Mesenchymal stem cell (in vitro differentiated cells and primary cell): ENCODE measurements around the gene SNAP47.
"Not testable (repeated sequence)": the region's sequence is repeated elsewhere in the genome, so short reads cannot be mapped to it uniquely, and the experiment has no call there.

Experiments used
- DNase-seq: peaks from one replicate; pipeline ENCODE4 v3.0.0-alpha.2; 2013
- H2AFZ ChIP-seq: one replicate; pipeline ENCODE4 v1.6.1; 2013; ENCODE audit warnings: low read depth, mild to moderate bottlenecking, control low read depth, inconsistent platforms, low read length, moderate library complexity
- H2AK5ac ChIP-seq: 2 replicates; pipeline ENCODE4 v1.6.1; 2013; ENCODE audit warnings: low read length, moderate library complexity, mild to moderate bottlenecking, inconsistent platforms; ENCODE audit not compliant: severe bottlenecking
- H2BK120ac ChIP-seq: one replicate; pipeline ENCODE4 v1.6.1; 2013; ENCODE audit warnings: low read depth, mild to moderate bottlenecking, inconsistent platforms, low read length, moderate library complexity
- H2BK12ac ChIP-seq, 2 experiments: one replicate each; pipeline ENCODE4 v1.6.1; 2013; ENCODE audit warnings: inconsistent platforms in 2 of 2, low read length in 2 of 2, mild to moderate bottlenecking in 2 of 2, moderate library complexity in 2 of 2, control low read depth in 1 of 2
- H2BK15ac ChIP-seq: one replicate; pipeline ENCODE4 v1.6.1; 2013; ENCODE audit warnings: mild to moderate bottlenecking, low read depth, inconsistent platforms; ENCODE audit not compliant: poor library complexity, severe bottlenecking
- H2BK5ac ChIP-seq: 2 replicates; pipeline ENCODE4 v1.6.1; 2013; ENCODE audit warnings: low read depth, mild to moderate bottlenecking, low read length, control low read depth, inconsistent platforms; ENCODE audit not compliant: poor library complexity, severe bottlenecking
- H3K14ac ChIP-seq, 2 experiments: one replicate each; pipeline ENCODE4 v1.6.1; 2013; ENCODE audit warnings: inconsistent platforms in 2 of 2, low read length in 2 of 2, control low read depth in 1 of 2, mild to moderate bottlenecking in 1 of 2, moderate library complexity in 1 of 2
- H3K18ac ChIP-seq, 2 experiments: one replicate each; pipeline ENCODE4 v1.6.1; 2013; ENCODE audit warnings: inconsistent platforms in 2 of 2, low read length in 2 of 2, control low read depth in 1 of 2, low read depth in 1 of 2, mild to moderate bottlenecking in 1 of 2
- H3K23ac ChIP-seq, 2 experiments: one replicate each; pipeline ENCODE4 v1.6.1; 2013; ENCODE audit warnings: inconsistent platforms in 2 of 2, low read length in 2 of 2, mild to moderate bottlenecking in 2 of 2, moderate library complexity in 2 of 2, control low read depth in 1 of 2
- H3K27ac ChIP-seq: 2 replicates; pipeline ENCODE4 v1.5.1; 2013; ENCODE audit warnings: mild to moderate bottlenecking, moderate library complexity, low read length, control low read depth, inconsistent platforms; ENCODE audit not compliant: poor library complexity, severe bottlenecking
- H3K27me3 ChIP-seq, 2 experiments: 2 replicates each; pipeline versions ENCODE4 v1.6.1 to v1.7.0; 2013; ENCODE audit warnings: low read length in 2 of 2, mild to moderate bottlenecking in 2 of 2, moderate library complexity in 2 of 2, control low read depth in 1 of 2, inconsistent platforms in 1 of 2; ENCODE audit not compliant: control insufficient read depth in 1 of 2, insufficient read depth in 1 of 2
- H3K36me3 ChIP-seq, 2 experiments: 2 replicates each; pipeline versions ENCODE4 v1.6.1 to v1.7.0; 2013; ENCODE audit warnings: low read length in 2 of 2, control low read depth in 1 of 2, inconsistent platforms in 1 of 2, low read depth in 1 of 2, mild to moderate bottlenecking in 1 of 2; ENCODE audit not compliant: insufficient read depth in 2 of 2, control insufficient read depth in 1 of 2
- H3K4ac ChIP-seq, 2 experiments: one replicate each; pipeline ENCODE4 v1.6.1; 2013; ENCODE audit warnings: inconsistent platforms in 2 of 2, low read length in 2 of 2, mild to moderate bottlenecking in 2 of 2, moderate library complexity in 2 of 2, control low read depth in 1 of 2, low read depth in 1 of 2
- H3K4me1 ChIP-seq: 2 replicates; pipeline ENCODE4 v1.6.1; 2013; ENCODE audit warnings: low read depth, low read length, control low read depth; ENCODE audit not compliant: control insufficient read depth, insufficient read depth
- H3K4me2 ChIP-seq: 2 replicates; pipeline ENCODE4 v1.6.1; 2013; ENCODE audit warnings: low read length, mild to moderate bottlenecking, inconsistent platforms; ENCODE audit not compliant: poor library complexity, severe bottlenecking
- H3K4me3 ChIP-seq, 2 experiments: 2 replicates each; pipeline versions ENCODE4 v1.5.1 to v1.7.0; 2013; ENCODE audit warnings: low read length in 2 of 2, mild to moderate bottlenecking in 2 of 2, control low read depth in 1 of 2, low read depth in 1 of 2; ENCODE audit not compliant: insufficient read depth in 1 of 2
- H3K79me1 ChIP-seq: replicated peaks from 2 replicates; pipeline ENCODE4 v1.6.1; 2013; ENCODE audit warnings: mild to moderate bottlenecking, control low read depth, low read length, inconsistent platforms; ENCODE audit not compliant: poor library complexity, severe bottlenecking
- H3K9ac ChIP-seq: 2 replicates; pipeline ENCODE4 v1.7.0; 2013; ENCODE audit warnings: mild to moderate bottlenecking, low read length, moderate library complexity
- H3K9me3 ChIP-seq: 2 replicates; pipeline ENCODE4 v1.7.0; 2013; ENCODE audit warnings: mild to moderate bottlenecking, low read length; ENCODE audit not compliant: control insufficient read depth
- H4K8ac ChIP-seq: one replicate; pipeline ENCODE4 v1.6.1; 2013; ENCODE audit warnings: inconsistent platforms, mild to moderate bottlenecking, low read length, moderate library complexity
- H4K91ac ChIP-seq: one replicate; pipeline ENCODE4 v1.6.1; 2013; ENCODE audit warnings: mild to moderate bottlenecking, low read length, inconsistent platforms
- WGBS: methylation state at CpG from one replicate; pipeline ENCODE4 v1.1.7; 2013; ENCODE audit warnings: mixed read lengths; 5-methylcytosine and 5-hydroxymethylcytosine counted together

Gene SNAP47

GRCh38 chr1:227707846-227708245 is 27.4 kb upstream of the SNAP47 start:
- H3K36me3 ChIP-seq, result no peaks in the 10 kb centered on the region
- no peaks in the 10 kb centered on the region for H3K4me1 ChIP-seq
- 65% methylated on average over 1 of the region's 1 CpG for WGBS
- no peak overlapping the region for H2BK15ac ChIP-seq
- no peak overlapping the region for H4K91ac ChIP-seq
- no peak overlapping the region for H3K27ac ChIP-seq
- no peak overlapping the region for H3K23ac ChIP-seq
- peaks cover 46% of the 10 kb centered on the region for H3K9me3 ChIP-seq
- no peak overlapping the region for H3K14ac ChIP-seq
- no peak overlapping the region for H3K4ac ChIP-seq
- no peaks in the 10 kb centered on the region for H3K79me1 ChIP-seq
- no peak for DNase-seq
- no peak overlapping the region for H3K4me2 ChIP-seq
- H2AFZ ChIP-seq, result no peak overlapping the region
- no peak overlapping the region for H2BK5ac ChIP-seq
- H3K18ac ChIP-seq, result no peak overlapping the region
- no peak overlapping the region for H3K4me3 ChIP-seq
- H2AK5ac ChIP-seq, result no peak overlapping the region
- no peak overlapping the region for H2BK120ac ChIP-seq
- no peak overlapping the region for H4K8ac ChIP-seq
- H3K9ac ChIP-seq, result no peak overlapping the region
- H3K27me3 ChIP-seq, result no peaks in the 10 kb centered on the region
- H2BK12ac ChIP-seq, result no peak overlapping the region

DNA sequence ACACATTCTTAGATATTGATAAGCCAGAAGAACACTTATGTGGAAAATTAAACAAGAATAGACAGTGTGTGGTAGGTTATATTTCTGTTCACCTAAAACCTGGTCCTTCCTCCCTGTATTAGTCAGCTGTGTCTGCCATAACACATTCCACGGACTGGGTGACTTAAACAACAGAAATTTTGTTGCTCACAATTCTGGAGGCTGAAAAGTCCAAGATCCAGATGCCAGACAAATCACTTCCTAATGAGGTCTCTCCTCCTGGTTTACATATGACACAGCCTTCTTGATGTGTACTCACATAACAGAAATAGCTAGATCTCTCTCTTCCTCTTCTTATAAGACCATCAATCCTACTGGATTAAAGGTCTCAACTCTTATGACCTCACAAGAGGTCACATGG is 25.8 kb upstream of the SNAP47 start:
- Histone ChIP-seq H2AFZ (no peak overlapping the region), H2BK120ac (no peak overlapping the region), H3K4me3 (no peak overlapping the region), H2AK5ac (no peak overlapping the region), H3K27ac (no peak overlapping the region), H4K8ac (no peak overlapping the region), H3K4ac (no peak overlapping the region), H3K4me2 (no peak overlapping the region), H3K36me3 (no peaks in the 10 kb centered on the region), H2BK12ac (no peak overlapping the region), H3K9me3 (peaks cover 55% of the 10 kb centered on the region), H3K4me1 (no peaks in the 10 kb centered on the region), H4K91ac (no peak overlapping the region), H3K14ac (no peak overlapping the region), H3K23ac (no peak overlapping the region), H3K27me3 (no peaks in the 10 kb centered on the region), H3K79me1 (no peaks in the 10 kb centered on the region), H2BK15ac (no peak overlapping the region), H3K9ac (no peak overlapping the region), H2BK5ac (no peak overlapping the region), H3K18ac (no peak overlapping the region)
- WGBS, result 29% methylated on average over 1 of the region's 1 CpG
- DNase-seq, result no peak

DNA sequence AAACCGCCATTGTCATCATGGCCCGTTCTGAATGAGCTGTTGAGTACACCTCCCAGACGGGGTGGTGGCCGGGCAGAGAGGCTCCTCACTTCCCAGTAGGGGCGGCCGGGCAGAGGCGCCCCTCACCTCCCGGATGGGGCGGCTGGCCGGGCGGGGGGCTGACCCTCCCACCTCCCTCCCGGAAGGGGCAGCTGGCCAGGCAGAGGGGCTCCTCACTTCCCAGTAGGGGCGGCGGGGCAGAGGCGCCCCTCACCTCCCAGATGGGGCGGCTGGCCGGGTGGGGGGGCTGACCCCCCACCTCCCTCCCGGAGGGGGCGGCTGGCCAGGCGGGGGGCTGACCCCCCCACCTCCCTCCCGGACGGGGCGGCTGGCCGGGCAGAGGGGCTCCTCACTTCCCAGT is 24.8 kb upstream of the SNAP47 start:
- not testable (repeated sequence) for H3K79me1 ChIP-seq, H2AFZ ChIP-seq, H3K27me3 ChIP-seq, H2BK5ac ChIP-seq, H2BK12ac ChIP-seq, H2AK5ac ChIP-seq, H3K4me2 ChIP-seq, H3K36me3 ChIP-seq, DNase-seq, H3K27ac ChIP-seq, H3K4ac ChIP-seq, H2BK120ac ChIP-seq, H3K18ac ChIP-seq, H3K4me1 ChIP-seq, H3K14ac ChIP-seq, H3K9ac ChIP-seq, H4K91ac ChIP-seq, H2BK15ac ChIP-seq, H3K23ac ChIP-seq, H3K4me3 ChIP-seq, H4K8ac ChIP-seq
- 93% methylated on average over 5 of the region's 24 CpGs for WGBS
- H3K9me3 ChIP-seq, result peaks cover 58% of the 10 kb centered on the region

DNA sequence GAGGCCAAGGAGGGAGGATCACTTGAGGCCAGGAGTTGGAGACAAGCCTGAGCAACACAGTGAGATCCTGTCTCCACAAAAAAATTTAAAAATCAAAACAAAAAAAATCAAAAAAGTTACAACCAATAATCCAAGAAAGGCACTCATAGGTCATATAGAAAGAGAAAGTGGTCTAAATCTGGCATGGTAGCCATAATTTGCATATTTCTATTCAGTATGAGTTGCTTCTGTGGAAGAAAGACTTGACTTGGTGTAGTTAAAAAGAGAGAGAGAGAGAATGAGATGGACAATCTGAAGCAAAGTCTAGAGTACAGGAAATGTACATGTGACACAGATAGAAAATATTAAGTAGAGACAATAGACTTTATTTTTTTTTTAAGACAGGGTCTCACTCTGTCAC is 22.6 kb upstream of the SNAP47 start:
- Histone ChIP-seq H3K79me1 (no peaks in the 10 kb centered on the region), H3K9ac (no peak overlapping the region), H3K27ac (no peak overlapping the region), H4K91ac (no peak overlapping the region), H2AK5ac (no peak overlapping the region), H3K14ac (no peak overlapping the region), H3K23ac (no peak overlapping the region), H2BK5ac (no peak overlapping the region), H4K8ac (no peak overlapping the region), H2BK12ac (no peak overlapping the region), H3K9me3 (peaks cover 50% of the 10 kb centered on the region), H3K27me3 (no peaks in the 10 kb centered on the region), H2AFZ (no peak overlapping the region), H3K4ac (no peak overlapping the region), H2BK120ac (no peak overlapping the region), H2BK15ac (no peak overlapping the region), H3K18ac (no peak overlapping the region), H3K36me3 (no peaks in the 10 kb centered on the region), H3K4me1 (no peaks in the 10 kb centered on the region), H3K4me2 (no peak overlapping the region), H3K4me3 (no peak overlapping the region)
- no peak for DNase-seq
